ENCODE data around the gene ANK3.

DNA sequence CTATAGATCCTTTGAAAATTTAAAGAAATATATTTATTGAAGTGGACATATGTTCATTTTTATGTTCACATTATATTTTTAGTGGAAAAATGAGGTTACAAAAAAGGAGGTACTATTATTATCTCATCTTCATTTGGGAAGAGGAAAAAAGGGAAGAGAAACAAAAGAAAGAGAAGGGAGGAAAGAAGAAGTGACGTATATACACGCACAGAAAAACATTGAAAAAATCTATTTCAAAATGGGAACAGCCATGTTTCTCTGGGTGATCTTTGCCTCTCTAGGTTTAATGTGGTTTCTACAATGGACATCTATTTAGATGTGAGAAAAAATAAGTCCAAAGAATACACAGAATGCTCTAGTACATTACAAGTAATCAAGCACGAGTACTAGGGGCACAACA is 14.8 kb downstream of the ANK3 start:
- TF ChIP-seq, protein P1, sequence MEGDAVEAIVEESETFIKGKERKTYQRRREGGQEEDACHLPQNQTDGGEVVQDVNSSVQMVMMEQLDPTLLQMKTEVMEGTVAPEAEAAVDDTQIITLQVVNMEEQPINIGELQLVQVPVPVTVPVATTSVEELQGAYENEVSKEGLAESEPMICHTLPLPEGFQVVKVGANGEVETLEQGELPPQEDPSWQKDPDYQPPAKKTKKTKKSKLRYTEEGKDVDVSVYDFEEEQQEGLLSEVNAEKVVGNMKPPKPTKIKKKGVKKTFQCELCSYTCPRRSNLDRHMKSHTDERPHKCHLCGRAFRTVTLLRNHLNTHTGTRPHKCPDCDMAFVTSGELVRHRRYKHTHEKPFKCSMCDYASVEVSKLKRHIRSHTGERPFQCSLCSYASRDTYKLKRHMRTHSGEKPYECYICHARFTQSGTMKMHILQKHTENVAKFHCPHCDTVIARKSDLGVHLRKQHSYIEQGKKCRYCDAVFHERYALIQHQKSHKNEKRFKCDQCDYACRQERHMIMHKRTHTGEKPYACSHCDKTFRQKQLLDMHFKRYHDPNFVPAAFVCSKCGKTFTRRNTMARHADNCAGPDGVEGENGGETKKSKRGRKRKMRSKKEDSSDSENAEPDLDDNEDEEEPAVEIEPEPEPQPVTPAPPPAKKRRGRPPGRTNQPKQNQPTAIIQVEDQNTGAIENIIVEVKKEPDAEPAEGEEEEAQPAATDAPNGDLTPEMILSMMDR (conservative IDR thresholded peaks at IDR 0.05 in 1 of 2, IDR thresholded peaks at IDR 0.05 in 1 of 2; ENCODE audit: low read depth in 1 of 2, low read length in 2 of 2), result no peak
- no peak for TF ChIP-seq EZH2 (IDR thresholded peaks at IDR 0.05; ENCODE audit: low read length, missing control alignments)

All from fibroblast of lung (primary cell).